IPS DF 4.7 (cell line): Measurements from ENCODE around the gene IGFBP2.

Experiments used
- DNase-seq: peaks from one replicate; pipeline ENCODE4 v3.0.0-alpha.2; 2013; ENCODE audit warnings: low spot score; ENCODE audit errors: extremely low read depth

IGFBP2 gene

GRCh38 chr2:216661639-216662375, 28.6 kb downstream of the IGFBP2 start:
- DNase-seq, result no peak

- DNase-seq, result no peak
Measured at GRCh38 chr2:216663106-216663505, 29.9 kb downstream of the IGFBP2 start.

GRCh38 chr2:216663846-216664245, 30.6 kb downstream of the IGFBP2 start:
- DNase-seq, result no peak

GRCh38 chr2:216664593-216665034, 31.4 kb downstream of the IGFBP2 start:
- DNase-seq, result no peak

GRCh38 chr2:216665242-216665641, 32.0 kb downstream of the IGFBP2 start:
- DNase-seq, result no peak

- peak; percentile 72 for DNase-seq
Measured at GRCh38 chr2:216665717-216666116, 32.5 kb downstream of the IGFBP2 start.

- peak; percentile 93 for DNase-seq
Measured at GRCh38 chr2:216666461-216667233, 33.4 kb downstream of the IGFBP2 start.

GRCh38 chr2:216670266-216671080, 37.3 kb downstream of the IGFBP2 start:
- DNase-seq, result no peak

GRCh38 chr2:216671081-216671411, 37.8 kb downstream of the IGFBP2 start:
- no peak for DNase-seq

GRCh38 chr2:216671791-216672343, 38.6 kb downstream of the IGFBP2 start:
- no peak for DNase-seq

GRCh38 chr2:216672466-216672865, 39.2 kb downstream of the IGFBP2 start:
- no peak for DNase-seq

- no peak for DNase-seq
Measured at GRCh38 chr2:216673021-216673420, 39.8 kb downstream of the IGFBP2 start.

- no peak for DNase-seq
Measured at GRCh38 chr2:216673609-216674008, 40.4 kb downstream of the IGFBP2 start.

- DNase-seq, result no peak
Measured at GRCh38 chr2:216674376-216674775, 41.2 kb downstream of the IGFBP2 start.

- DNase-seq, result no peak
Measured at GRCh38 chr2:216676630-216677029, 43.4 kb downstream of the IGFBP2 start.

GRCh38 chr2:216677439-216678097, 44.3 kb downstream of the IGFBP2 start:
- DNase-seq, result no peak

- DNase-seq, result no peak
Measured at GRCh38 chr2:216678098-216678465, 44.9 kb downstream of the IGFBP2 start.

GRCh38 chr2:216678813-216679657, 45.8 kb downstream of the IGFBP2 start:
- DNase-seq, result no peak

GRCh38 chr2:216679658-216680024, 46.4 kb downstream of the IGFBP2 start:
- DNase-seq, result no peak

- no peak for DNase-seq
Measured at GRCh38 chr2:216680951-216681629, 47.9 kb downstream of the IGFBP2 start.
